K562 (cell line): ENCODE data around the gene FRMD4A. TPM values are rescaled to one million over a fixed set of nuclear protein-coding genes. Genes with fewer than 3 reads are reported as not detected.

ENCODE experiments used
- GTF2B ChIP-seq: IDR thresholded peaks from 2 replicates; pipeline ENCODE4 v1.6.1; 2011; ENCODE audit not compliant: insufficient read length; ENCODE audit errors: extremely low read depth
- ZNF609 ChIP-seq: sonication (generic); formaldehyde crosslinking; IDR thresholded peaks from 2 replicates; pipeline ENCODE4 v1.8.1; 2023; ENCODE audit warnings: missing genetic modification reagents, mild to moderate bottlenecking, borderline replicate concordance
- ZNF77 ChIP-seq: fragments of 250-450 bp; sonication (Bioruptor Pico); IDR thresholded peaks from 2 replicates; pipeline ENCODE4 v1.5.0; 2020
- polyA plus RNA-seq, 8 experiments: library from polyadenylated mRNA; depleted of rRNA in 4 of 8; stranded (reverse) in 5 of 8; unstranded in 3 of 8; fragments of >200 nt; fragmentation: Nextera tagmentation in 2 of 8; fragmentation: Illumina TruSeq in 1 of 8; extraction: Ambion mirVana in 2 of 8; extraction: Trizol in 1 of 8; gene quantifications; 2 replicates each; pipeline versions ENCODE4 v1.2.1 to v1.2.3, GENCODE V29; 2011 to 2014; ENCODE audit warnings: inconsistent platforms in 1 of 8, missing spikeins in 1 of 8
- total RNA-seq, 7 experiments: library from RNA; depleted of rRNA in 6 of 7; stranded (reverse); fragments of >200 nt in 6 of 7; fragmentation: Illumina TruSeq in 2 of 7; extraction: Trizol in 2 of 7; gene quantifications; 2 replicates each; pipeline versions ENCODE4 v1.2.1 to v1.2.3, GENCODE V29; 2011 to 2021; ENCODE audit warnings: low replicate concordance in 1 of 7
- TF ChIP-seq, protein P1 (sequence below): fragments of 150-350 bp; IDR thresholded peaks from 2 replicates; pipeline ENCODE4 v1.6.1; 2014; ENCODE audit warnings: low read depth, mild to moderate bottlenecking, low read length, borderline replicate concordance
- TF ChIP-seq, protein P2 (sequence below): fragments of 200-600 bp; sonication (generic); IDR thresholded peaks from one replicate; pipeline ENCODE4 v1.6.1; 2012; ENCODE audit warnings: mild to moderate bottlenecking, low read depth, low read length, inconsistent platforms

FRMD4A gene
- total and polyA plus RNA-seq, 9 of the 15 experiments (the other 6 are each of a cell fraction or from before 2014, with no cell fraction given), result 0.80 to 5.2 (median 3.0) TPM

- TF ChIP-seq, protein P1, sequence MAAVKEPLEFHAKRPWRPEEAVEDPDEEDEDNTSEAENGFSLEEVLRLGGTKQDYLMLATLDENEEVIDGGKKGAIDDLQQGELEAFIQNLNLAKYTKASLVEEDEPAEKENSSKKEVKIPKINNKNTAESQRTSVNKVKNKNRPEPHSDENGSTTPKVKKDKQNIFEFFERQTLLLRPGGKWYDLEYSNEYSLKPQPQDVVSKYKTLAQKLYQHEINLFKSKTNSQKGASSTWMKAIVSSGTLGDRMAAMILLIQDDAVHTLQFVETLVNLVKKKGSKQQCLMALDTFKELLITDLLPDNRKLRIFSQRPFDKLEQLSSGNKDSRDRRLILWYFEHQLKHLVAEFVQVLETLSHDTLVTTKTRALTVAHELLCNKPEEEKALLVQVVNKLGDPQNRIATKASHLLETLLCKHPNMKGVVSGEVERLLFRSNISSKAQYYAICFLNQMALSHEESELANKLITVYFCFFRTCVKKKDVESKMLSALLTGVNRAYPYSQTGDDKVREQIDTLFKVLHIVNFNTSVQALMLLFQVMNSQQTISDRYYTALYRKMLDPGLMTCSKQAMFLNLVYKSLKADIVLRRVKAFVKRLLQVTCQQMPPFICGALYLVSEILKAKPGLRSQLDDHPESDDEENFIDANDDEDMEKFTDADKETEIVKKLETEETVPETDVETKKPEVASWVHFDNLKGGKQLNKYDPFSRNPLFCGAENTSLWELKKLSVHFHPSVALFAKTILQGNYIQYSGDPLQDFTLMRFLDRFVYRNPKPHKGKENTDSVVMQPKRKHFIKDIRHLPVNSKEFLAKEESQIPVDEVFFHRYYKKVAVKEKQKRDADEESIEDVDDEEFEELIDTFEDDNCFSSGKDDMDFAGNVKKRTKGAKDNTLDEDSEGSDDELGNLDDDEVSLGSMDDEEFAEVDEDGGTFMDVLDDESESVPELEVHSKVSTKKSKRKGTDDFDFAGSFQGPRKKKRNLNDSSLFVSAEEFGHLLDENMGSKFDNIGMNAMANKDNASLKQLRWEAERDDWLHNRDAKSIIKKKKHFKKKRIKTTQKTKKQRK, result no peak
- no peak for TF ChIP-seq ZNF77 (CRISPR knock-in tag)
- TF ChIP-seq GTF2B, result no peak
- TF ChIP-seq ZNF609 (CRISPR knock-in tag), result no peak
- TF ChIP-seq, protein P2, sequence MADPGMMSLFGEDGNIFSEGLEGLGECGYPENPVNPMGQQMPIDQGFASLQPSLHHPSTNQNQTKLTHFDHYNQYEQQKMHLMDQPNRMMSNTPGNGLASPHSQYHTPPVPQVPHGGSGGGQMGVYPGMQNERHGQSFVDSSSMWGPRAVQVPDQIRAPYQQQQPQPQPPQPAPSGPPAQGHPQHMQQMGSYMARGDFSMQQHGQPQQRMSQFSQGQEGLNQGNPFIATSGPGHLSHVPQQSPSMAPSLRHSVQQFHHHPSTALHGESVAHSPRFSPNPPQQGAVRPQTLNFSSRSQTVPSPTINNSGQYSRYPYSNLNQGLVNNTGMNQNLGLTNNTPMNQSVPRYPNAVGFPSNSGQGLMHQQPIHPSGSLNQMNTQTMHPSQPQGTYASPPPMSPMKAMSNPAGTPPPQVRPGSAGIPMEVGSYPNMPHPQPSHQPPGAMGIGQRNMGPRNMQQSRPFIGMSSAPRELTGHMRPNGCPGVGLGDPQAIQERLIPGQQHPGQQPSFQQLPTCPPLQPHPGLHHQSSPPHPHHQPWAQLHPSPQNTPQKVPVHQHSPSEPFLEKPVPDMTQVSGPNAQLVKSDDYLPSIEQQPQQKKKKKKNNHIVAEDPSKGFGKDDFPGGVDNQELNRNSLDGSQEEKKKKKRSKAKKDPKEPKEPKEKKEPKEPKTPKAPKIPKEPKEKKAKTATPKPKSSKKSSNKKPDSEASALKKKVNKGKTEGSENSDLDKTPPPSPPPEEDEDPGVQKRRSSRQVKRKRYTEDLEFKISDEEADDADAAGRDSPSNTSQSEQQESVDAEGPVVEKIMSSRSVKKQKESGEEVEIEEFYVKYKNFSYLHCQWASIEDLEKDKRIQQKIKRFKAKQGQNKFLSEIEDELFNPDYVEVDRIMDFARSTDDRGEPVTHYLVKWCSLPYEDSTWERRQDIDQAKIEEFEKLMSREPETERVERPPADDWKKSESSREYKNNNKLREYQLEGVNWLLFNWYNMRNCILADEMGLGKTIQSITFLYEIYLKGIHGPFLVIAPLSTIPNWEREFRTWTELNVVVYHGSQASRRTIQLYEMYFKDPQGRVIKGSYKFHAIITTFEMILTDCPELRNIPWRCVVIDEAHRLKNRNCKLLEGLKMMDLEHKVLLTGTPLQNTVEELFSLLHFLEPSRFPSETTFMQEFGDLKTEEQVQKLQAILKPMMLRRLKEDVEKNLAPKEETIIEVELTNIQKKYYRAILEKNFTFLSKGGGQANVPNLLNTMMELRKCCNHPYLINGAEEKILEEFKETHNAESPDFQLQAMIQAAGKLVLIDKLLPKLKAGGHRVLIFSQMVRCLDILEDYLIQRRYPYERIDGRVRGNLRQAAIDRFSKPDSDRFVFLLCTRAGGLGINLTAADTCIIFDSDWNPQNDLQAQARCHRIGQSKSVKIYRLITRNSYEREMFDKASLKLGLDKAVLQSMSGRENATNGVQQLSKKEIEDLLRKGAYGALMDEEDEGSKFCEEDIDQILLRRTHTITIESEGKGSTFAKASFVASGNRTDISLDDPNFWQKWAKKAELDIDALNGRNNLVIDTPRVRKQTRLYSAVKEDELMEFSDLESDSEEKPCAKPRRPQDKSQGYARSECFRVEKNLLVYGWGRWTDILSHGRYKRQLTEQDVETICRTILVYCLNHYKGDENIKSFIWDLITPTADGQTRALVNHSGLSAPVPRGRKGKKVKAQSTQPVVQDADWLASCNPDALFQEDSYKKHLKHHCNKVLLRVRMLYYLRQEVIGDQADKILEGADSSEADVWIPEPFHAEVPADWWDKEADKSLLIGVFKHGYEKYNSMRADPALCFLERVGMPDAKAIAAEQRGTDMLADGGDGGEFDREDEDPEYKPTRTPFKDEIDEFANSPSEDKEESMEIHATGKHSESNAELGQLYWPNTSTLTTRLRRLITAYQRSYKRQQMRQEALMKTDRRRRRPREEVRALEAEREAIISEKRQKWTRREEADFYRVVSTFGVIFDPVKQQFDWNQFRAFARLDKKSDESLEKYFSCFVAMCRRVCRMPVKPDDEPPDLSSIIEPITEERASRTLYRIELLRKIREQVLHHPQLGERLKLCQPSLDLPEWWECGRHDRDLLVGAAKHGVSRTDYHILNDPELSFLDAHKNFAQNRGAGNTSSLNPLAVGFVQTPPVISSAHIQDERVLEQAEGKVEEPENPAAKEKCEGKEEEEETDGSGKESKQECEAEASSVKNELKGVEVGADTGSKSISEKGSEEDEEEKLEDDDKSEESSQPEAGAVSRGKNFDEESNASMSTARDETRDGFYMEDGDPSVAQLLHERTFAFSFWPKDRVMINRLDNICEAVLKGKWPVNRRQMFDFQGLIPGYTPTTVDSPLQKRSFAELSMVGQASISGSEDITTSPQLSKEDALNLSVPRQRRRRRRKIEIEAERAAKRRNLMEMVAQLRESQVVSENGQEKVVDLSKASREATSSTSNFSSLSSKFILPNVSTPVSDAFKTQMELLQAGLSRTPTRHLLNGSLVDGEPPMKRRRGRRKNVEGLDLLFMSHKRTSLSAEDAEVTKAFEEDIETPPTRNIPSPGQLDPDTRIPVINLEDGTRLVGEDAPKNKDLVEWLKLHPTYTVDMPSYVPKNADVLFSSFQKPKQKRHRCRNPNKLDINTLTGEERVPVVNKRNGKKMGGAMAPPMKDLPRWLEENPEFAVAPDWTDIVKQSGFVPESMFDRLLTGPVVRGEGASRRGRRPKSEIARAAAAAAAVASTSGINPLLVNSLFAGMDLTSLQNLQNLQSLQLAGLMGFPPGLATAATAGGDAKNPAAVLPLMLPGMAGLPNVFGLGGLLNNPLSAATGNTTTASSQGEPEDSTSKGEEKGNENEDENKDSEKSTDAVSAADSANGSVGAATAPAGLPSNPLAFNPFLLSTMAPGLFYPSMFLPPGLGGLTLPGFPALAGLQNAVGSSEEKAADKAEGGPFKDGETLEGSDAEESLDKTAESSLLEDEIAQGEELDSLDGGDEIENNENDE, result no peak
Measured at GRCh38 chr10:14173391-14173705, 157.4 kb downstream of the FRMD4A start (continued).
